GM18507 (cell line): Measurements from ENCODE around the gene GAS6.
"Not testable (repeated sequence)": the region's sequence is repeated elsewhere in the genome, so short reads cannot be mapped to it uniquely, and the experiment has no call there.

Experiments used
- DNase-seq: peaks from one replicate; pipeline ENCODE4 v3.0.0; 2011; ENCODE audit warnings: low read depth; ENCODE audit not compliant: insufficient read length; ENCODE audit errors: extremely low spot score
- FAIRE-seq: peaks from 2 replicates; lab custom pipeline; 2011; peaks lifted over from hg19 to GRCh38; lab: Jason Lieb, UNC

Gene GAS6

DNA sequence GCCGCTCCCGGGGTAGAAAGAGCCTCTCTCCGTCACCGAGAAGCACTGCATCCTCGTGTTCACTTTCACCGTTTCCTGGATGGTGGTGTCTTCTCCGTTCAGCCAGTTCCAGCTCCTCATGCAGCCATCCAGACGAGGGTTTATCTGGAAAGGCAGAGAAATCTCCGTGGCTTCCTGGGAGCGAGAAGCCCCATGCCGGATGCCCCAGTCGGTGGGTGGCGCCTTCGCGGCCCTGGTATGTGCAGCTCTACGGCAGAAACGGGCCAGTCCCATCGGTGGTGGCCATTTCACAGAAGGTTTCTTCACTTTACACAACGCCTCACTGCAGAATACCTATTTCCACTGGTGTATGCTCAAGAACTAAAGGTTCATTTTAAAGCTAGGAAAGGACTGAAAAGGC lies 36.9 kb downstream of the GAS6 start:
- DNase-seq = no peak
- FAIRE-seq = no peak

DNA sequence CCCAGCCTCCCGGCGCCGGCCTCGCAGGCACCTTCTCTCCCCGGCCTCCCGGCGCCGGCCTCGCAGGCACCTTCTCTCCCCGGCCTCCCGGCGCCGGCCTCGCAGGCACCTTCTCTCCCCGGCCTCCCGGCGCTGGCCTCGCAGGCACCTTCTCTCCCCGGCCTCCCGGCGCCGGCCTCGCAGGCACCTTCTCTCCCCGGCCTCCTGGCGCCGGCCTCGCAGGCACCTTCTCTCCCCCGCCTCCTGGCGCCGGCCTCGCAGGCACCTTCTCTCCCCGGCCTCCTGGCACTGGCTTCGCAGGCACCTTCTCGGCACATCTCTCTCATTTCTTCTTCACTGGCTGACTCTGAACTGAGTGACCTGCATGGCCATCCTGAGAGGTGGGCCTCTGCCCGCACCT lies 37.4 kb downstream of the GAS6 start:
- not testable (repeated sequence) for FAIRE-seq, DNase-seq

DNA sequence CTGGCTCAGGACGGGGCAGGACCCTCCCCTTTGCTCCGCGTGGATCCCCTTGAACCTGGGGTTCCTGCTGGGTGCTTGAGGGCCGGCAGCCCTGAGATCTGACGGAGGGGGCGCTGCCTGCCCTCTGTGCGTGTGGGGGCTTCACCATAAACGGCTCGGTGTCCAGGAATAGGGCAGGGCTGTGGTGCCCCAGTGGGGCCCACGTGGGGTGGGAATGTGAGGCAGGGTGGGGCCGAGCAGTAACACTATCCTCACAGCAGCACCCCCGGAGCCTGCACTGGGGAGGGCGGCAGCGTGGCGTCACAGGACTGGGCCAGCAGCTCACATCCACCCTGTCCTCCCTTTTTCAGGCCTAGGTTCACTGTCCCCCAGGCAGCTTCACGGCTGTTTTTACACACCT lies 38.0 kb downstream of the GAS6 start:
- DNase-seq (no peak), FAIRE-seq (no peak)

DNA sequence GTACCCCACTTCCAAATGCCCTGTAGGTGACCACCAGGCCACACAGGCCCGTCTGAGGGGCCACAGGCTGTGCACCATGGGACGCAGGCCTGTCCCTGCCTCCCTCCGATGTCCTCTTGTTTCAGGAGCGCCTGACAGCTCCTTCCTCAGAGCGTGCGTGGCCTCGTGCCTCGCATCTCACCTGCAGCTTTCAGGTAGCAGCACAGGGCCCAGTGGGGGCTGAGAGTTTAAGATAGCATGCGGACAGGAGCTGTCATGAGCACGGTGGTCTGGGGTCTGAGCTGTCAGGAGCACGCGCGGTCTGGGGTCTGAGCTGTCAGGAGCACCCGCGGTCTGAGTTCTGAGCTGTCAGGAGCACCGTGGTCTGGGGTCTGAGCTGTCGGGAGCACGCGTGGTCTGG lies 40.1 kb downstream of the GAS6 start:
- FAIRE-seq = no peak
- no peak for DNase-seq

DNA sequence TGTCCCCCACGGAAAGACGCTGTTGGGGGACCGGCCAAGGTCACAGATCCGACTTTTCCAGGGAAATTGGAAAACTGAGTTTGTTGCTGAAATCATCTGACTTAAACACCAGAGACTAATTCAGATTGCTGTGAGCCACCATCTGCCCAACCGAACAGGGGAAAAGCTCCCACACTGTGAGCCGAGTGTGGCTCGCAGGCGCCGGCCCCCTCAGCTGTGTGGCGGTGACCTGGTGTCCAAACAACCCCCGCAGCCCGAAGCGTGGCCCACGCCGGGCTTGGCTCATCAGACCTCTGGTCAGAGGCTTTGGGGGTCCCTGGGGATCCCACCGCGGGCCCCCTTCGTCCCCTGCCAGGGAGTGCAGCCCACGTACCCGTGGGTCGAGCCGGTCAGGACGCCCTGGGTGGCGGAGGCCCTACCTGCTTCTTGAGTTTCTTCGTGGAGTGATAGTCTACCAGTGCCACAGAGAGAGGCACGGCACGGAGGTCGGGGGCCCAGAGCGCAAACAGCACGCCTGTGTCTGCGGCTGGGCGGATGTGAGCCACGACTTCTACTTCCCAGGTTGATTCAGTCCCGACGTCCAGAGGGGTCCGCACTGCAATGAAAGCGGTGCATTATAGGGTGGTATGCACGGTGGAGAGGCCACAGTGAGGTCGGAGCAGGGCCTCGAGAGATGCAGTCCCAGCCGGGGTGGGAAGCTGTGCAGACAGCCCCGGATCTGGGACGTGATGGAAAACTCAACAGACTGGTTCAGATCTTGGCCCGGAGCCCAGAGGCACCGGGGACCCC lies 40.7 kb downstream of the GAS6 start:
- no peak for FAIRE-seq
- no peak for DNase-seq

DNA sequence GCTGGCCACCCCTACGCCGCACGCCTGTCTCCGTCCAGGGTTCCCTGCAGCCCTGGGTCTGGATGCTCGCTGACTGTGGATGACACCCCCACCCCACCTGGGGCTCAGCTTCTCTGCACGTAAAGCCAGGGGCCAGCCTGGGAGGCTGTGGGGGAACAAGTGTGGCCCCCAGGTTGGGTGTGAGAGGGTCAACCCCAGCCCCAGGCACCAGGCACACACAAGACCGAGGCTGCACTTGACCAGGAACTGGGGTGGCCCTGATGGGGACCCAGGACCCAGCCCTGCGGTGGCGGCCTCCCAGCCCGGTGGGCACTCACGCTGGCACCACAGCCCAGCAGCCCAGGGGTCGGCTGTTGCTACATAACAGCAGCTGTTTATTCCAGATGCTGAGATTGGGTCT lies 41.6 kb downstream of the GAS6 start:
- no peak for FAIRE-seq
- DNase-seq = no peak

DNA sequence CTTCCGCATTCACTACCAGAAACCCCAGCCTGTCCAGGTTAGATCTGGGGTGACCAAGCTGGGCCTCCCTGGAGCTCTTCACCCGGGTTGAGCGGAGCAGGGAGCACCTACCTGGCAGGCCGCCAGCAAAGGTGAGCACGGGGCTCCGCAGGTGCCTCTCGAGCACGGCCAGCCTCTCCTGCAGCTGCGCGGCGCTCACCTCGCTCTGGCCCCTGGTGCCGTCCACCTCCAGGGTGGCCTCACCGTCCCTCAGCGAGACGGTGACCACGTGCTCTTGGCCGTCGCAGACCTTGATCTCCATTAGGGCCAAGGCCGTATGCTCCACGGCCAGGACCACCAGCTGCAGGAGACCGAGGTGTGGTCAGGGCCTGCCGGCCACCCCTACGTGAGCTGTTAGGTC lies 42.0 kb downstream of the GAS6 start:
- DNase-seq (no peak), FAIRE-seq (no peak)

DNA sequence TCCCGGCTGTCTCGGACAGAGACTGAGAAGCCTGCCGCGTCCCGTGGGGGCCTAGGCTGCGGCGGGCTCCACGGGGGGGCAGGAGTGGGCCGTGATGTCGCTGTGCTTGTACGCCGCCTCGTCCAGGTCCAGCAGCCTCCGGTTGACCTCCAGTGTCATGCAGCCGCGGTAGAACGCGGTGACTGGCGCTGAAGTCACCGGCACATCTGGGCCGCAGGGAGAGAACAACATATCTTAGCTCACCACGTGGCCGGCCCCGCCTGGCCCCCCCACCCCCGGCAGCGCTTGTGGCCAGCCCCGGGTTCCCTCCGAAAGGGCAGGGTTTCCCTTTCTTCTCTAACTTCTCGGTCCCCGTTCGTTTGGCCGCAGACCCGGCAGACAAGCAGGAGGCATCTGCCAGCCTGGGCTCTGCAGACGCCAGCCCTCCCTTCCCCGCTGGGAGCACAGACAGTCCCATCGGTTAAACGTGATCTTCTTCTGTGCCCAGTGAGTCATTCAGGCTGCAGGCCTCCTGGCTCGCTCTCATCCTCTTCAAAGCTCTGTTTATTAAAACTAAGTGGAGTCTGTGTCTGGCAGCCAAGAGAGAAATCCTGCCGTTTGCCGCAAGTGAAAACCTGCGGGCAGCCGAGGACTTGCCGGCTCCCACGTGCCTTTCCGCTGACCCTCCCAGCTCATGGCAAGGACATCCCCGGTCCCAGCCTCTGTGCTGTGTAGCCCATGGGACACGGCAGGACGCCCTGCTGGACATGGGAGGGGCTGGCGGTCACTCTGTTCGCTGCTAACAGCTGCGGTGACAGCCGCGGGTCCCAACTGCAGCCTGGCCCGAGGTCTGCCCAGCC lies 42.8 kb downstream of the GAS6 start:
- DNase-seq (no peak), FAIRE-seq (no peak)

DNA sequence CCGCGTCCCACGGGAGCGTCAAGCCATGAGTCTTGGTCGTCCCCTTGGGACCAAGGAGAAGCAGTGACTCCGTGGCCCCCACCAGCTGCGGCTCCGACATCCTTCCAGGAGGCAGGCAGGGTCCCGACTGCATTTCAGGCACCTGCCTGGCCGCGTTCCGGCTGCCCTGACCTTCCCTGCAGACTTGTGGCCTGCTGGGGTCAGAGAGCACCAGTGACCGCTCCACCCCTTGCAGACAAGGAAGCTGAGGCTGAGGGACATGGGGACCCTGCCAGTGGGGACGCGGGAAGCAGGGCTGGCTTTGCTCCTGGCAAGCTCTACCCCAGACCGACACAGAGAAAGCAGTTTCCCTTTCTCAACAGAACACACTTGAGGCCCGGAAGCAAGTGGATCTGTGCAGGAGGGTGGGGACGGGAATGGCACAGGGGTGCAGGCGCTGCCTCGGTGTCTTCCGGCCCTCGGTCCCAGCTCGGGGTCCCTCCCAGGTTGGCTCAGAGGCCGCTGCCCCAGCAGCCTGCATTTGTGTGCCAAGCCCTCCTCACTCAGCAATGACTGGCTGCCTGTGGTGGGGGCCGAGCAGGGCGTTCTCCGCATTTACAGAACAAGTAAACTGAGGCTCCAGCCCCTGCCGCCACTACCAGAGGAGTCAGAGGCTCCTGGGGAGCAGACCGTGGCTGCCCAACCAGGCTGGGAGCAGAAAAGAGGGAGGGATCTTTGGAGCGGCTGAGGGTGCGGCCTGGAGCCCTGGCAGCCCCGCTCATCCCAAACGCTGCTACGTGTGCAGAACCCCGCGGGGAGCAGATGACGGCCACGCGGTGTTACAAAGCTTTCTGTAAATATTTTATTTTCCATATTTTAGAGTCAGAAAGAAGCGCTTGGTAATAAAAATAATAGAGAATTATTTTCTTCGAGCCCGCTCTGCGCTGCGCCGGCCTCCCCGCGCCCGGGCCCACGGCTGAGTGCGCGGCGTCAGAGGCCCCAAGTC lies 43.9 kb downstream of the GAS6 start:
- DNase-seq (no peak), FAIRE-seq (no peak)

DNA sequence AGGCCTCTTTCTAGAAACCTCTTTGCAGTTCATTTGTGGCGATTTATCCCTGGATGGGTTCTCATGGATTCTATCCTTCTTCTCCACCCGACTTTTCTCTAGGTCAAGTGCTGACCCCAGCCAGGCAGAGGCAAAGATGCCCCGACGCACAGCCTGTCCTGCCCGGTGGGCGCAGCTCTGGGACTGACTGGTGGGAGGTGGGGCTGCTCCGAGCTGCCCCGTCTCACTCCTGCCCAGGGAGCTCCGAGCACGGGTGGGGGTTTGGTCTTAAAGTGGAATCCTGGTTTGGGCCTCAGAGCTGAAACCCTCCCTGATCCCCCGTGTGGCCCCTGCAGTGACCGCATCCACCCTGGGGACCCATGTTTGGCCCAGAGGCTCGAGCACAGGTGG lies 44.5 kb downstream of the GAS6 start:
- no peak for DNase-seq
- FAIRE-seq = no peak

DNA sequence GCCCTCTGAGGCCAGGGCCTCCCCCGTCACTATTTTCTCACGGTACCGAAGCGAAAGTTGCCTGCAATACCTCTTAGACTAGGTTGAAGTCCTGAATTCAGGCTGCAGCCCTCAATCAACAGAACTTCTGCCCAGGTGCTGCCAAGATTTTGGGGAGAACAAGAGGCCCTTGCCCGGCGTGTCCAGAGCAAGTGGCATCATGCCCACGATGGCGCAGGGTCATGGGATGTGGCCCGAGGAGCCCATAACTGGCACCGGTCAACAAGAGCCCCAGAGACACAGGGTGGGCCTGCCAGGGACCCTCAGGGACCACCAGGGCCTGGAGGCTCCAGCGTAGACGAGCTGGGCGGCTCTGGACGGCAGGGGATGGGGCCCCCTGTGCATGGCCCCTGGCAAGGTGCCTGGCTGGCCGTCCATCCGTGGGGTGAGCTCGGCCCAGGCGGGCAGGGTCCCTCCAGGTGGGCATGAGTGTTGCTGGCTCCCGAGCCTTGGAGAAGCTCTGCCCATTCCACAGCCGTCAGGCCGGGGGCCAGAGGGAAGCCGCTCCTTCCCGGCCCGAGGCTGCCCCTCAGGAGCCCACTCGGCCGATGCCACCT lies 45.1 kb downstream of the GAS6 start:
- DNase-seq (no peak), FAIRE-seq (no peak)

DNA sequence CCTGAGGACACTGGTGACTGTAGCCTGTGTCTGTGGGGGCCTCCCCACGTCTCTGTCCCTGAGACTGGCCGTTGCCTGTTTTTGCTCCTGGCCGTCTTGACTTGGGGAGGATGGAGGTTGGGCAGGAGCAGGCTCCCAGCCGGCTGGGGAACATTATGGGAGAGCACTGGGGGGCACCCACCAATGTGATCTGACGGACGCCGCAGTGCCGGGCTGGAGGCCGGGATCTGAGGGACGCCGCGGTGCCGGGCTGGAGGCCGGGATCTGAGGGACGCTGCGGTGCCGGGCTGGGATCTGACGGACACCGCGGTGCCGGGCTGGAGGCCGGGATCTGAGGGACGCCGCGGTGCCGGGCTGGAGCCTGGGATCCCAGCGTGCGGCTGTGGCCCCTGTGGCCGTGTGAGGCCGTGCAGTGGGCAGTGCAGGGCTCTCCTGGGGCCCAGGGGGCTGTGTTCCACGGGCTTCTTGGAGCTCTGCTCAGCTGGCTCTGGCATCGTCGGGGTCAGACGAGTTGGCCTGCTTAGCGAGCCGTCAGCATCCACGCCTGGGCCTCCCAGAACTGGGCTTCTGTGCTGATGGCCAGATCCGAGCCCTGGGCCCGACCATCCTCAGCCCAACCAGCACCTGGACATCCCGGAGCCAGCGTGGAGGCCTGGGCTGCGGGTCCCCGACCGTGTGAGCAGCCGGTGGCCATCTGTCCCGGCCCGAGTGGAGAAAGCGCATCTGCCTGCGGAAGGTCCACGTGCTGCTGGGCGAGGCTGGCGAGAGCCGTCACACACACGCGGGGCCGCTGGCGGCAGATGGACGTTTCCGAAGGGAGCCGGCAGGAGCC lies 45.8 kb downstream of the GAS6 start:
- DNase-seq (no peak), FAIRE-seq (no peak)

DNA sequence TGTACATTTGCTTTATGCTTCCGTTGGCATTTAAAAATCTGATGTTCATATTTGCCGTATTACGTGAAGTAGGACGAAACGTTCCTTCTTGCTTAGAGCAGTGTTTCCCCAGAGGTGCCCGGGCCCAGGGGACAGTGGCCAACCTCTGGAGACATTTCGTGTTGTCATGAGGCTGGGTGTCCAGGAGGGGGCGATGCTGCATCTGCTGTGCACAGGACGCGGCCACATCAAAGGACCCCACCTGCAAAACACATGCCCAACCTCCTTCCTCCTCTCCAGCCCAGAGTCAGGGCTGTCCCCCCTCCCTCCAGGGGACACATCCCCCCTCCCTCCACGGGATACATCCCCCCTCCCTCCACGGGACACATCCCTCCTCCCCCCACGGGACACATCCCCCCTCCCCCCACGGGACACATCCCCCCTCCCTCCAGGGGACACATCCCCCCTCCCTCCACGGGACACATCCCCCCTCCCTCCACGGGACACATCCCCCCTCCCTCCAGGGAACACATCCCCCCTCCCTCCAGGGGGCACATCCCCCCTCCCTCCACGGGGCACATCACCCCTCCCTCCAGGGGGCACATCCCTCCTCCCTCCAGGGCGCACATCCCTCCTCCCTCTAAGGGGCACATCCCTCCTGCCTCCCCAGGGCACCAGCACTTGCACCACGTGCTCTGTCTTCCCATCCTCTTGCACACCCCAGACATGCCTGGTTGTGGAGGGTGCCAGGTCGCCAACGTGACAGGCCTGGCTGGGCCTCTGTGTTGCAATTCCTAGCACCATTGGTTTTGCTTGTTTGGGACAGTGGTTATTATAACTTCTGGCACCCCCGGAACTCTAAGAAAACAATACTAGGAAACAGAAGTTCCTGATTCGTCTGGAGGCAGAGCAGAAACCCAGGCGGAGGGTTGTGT lies 46.7 kb downstream of the GAS6 start:
- peak; percentile 88 for FAIRE-seq

DNA sequence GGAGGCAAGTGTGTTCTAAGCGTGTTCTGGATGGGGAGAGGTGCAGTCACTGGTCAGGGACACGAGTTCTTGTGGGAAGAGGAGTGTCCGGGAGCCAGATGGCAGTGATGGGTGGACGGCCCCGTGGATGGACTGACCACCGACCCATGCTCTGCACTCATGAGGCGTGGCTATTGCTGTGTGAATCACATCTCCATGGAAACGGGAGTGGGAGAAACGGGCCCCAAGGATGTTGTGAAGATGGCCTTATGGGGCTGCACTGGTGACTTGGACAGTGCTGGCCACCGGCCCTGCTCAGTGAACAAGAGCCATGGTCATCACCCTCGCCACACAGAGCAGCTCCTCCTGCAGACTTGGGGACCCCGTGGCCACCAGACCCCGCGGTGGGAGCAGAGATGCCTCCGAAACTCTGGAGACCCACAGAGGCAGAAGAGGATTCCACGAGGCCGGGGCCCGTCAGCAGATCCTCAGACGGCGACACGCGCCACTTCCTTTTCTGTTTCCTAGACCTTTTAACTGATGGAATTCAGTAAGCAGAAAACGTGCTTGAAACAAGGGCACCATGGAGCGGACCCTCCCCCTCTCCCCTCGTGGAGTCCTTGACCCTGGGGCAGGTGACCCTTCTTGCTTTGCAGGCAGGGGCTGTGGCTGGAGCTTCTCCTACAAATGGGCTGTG lies 47.5 kb downstream of the GAS6 start:
- no peak for FAIRE-seq
- DNase-seq = no peak

More for the DNA sequence above, 46.7 kb downstream of the GAS6 start:
- DNase-seq = peak; percentile 60

DNA sequence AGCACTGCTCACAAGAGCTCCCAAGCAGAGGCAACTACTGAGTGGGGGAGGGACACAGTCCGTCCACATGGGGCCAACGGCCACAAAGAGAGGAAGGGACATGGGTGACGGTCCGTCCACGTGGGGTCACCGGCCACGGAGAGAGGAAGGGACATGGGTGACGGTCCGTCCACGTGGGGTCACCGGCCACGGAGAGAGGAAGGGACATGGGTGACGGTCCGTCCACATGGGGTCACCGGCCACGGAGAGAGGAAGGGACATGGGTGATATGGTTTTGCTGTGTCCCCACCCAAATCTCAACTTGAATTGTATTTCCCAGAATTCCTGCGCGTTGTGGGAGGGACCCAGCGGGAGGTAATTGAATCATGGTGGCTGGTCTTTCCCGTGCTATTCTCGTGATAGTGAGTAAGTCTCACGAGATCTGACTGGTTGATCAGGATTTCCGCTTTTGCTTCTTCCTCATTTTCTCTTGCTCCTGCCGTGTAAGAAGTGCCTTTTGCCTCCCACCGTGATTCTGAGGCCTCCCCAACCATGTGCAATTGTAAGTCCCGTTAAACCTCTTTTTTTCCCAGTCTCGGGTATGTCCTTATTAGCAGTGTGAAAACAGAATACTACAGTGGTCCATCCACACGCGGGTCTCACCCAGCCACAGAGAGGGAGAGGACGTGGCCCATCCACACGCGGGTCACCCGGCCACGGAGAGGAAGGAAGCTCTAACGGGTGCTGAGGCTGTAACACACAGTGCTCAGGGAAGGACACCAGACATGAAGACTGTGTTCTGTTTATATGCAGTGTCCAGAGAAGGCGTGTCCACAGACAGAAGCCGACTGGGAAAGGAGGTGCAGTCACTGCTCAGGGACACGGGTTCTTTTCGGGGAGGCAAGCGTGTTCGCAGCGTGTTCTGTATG lies 48.5 kb downstream of the GAS6 start:
- FAIRE-seq (peak; percentile 85), DNase-seq (no peak)

DNA sequence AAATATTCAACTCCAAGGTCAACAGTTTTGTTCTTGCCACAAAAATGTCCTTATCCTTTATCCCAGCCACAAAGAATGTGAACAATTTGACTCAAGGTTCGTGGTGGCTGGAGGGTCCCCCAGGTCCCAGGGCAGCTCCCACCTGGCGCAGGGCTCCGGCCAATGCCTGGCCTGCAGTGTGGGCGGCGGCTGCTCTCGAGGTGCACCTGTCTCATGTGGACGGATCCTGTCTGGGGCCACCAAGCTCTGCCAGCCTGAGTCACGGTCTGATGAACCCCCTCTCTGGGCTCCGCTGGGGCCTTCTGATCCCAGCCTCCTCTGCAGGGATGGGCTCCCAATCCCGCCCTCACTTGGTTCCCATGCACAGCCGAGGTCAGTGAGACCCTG lies 49.4 kb downstream of the GAS6 start:
- DNase-seq (no peak), FAIRE-seq (no peak)
